Pons (tissue), 1 donor: ENCODE results near the gene USHBP1.
A peak's percentile ranks its signal among the peaks of the same experiment; 100 is the strongest.

Experiments used
- DNase-seq: peaks from one replicate; pipeline ENCODE4 v3.0.0-alpha.2; 2016; ENCODE audit warnings: low spot score

The USHBP1 gene, protein sequence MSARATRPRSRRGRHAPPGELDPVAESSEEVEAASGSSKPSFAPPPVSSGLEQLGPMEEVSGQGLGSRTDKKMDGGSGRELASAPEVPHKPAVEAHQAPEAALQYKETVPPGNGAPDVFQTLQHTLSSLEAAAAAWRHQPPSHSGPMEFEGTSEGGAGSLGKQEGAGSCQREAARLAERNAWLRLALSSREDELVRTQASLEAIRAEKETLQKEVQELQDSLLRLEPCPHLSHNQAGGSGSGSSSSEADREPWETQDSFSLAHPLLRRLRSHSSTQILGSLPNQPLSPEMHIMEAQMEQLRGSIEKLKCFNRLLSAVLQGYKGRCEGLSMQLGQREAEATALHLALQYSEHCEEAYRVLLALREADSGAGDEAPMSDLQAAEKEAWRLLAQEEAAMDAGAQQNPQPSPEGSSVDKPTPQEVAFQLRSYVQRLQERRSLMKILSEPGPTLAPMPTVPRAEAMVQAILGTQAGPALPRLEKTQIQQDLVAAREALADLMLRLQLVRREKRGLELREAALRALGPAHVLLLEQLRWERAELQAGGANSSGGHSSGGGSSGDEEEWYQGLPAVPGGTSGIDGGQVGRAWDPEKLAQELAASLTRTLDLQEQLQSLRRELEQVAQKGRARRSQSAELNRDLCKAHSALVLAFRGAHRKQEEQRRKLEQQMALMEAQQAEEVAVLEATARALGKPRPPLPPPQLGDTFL

DNA sequence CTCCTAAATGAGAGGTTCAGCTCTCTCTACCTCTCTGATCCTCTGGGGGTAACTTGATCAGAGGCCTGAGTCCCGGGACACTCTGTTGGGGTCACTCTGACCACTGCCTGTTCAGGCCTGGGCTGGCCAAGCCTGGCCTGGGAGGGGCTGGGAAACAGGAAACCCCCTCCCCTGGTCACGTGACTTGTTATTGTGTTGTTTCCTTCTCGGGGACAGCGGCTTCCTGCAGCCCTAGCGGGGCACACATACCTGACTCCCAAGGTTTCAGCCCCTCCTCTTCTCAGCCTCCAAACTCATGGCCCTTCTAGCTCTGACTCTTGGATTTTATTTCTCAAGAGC is at the start of gene USHBP1:
Gene USHBP1, minus strand, starts transcription at position 105 of the 339 bp plus-strand sequence. CDS start 446 bp downstream, outside the sequence.
- no peak for DNase-seq

DNA sequence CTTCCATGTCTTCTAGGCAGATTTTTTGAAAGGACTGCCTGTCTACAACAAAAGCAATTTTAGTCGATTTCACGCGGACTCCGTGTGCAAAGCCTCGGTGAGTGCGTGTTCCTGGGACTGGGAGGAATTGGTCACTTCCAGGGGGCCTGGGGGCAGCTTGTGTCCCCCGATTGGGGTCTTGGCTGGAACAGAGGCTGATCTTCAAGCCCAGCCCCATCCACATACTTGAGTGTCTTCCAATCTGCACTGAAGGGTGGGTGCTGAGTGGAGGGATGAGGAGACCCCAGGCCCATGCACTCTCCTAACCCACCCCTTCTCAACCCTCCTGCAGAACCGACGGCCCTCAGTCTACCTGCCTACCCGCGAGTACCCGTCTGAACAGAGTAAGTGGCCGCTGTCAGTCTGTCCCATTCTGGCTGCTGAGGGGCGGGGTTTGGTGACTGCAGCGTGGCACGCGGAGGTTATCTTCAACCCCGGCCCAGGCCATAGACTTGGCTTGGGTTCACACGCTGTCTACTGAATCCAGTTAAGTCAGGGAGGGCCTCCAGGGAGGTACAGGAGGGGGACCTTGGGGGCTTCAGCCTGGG is 49.6 kb upstream of the USHBP1 start:
- DNase-seq, result no peak

DNA sequence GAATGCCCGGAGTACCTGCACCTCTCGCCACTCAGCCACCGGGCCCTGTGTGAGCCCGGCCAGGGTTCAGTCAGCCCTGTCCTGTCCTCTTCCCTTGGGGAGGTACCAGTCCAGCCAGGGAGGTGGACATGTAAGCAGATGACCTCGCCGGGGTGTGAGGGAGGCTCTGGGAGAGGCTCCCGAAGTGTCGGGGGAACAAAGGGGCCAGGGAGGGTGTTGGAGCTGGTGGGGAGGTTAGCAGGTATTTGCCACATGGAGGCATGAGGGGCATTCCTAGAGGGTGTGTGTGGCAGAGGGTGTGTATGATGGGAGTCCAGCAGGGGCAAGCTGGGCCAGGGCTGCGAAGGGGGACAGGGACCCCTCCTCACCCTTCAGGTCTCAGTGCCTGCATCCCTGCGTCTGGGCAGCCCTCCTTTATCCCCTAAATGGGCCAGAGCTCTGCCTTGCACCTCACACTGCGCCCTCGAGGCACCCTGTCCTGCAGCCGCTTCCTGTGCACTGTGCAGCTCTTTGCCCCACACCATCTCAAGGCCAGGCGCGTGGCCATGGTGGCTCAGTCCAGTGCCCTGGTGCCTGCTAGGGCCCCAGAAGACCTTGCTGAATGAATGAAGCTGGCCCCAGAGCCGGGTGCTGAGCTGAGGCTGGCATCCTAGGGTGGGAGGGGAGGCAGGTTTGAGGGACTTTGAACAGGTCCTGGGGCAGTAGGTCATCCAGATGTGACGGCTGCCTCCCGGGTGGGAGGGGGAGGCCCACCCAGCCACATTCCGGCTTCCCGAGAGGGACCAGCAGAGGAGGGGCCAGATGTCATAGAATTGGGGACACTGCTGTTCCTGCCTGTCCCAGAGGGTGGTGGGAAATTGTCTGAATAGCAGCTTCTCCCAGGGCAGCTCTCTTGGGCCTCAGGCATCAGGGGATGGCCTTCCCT is 47.9 kb upstream of the USHBP1 start:
- DNase-seq, result no peak

DNA sequence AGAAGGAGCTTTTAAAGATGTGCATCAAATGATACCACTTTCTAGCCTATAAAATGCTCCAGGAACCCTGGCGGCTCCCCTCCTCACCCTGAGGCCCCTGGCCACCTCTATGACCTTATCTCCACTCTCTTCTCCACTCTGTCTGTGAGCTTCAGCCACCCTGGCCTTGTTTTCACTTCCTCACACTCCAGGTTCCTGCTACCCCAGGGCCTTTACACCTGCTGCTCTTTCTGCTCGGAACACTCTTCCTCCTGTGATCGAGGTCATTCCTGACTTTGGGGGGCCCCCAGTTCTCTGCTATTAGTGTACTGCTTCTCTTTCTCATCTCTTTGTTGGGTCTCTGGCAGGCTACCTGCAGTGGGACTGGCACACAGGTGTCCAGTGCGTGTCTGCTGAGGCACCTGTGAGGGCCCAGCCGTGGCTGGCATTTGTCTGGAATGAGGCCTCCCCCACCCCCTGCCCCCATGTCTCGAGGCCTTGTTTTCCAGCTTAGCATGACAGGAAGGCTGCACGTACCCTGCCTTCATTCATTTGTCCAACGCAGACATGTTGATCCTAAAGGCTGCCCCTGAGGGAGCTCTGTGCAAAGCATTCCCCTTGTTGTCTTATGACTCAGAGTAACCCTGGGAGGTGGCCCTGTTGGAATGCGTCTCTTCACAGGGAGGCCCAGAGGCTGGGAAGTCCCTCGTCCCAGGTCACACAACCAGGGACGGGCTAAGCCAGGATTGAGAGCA is 47.1 kb upstream of the USHBP1 start:
- DNase-seq, result no peak

DNA sequence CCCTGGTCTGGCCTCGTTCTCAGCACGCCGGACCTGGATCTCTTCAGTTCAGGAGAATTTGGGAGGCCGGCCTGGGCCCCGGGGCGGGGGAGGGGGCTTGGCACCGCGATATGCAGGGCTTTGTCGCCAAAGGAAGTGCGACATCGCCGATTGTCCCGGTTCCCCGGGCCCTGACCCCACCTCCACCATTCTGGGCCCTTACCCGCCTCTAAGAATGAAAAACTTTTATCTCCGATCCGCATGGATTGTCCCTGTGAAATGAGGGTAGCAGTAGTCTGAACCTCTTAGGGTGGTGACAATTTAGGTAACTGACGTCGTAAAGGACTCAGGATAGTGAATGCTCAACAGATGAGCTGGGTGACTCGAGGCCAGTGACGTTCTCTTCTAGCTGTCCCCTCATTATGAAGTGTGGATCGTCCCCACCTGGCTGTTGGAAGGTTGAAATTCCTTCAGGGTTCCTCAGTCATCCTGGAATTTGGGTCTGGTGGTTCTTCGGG is 45.5 kb upstream of the USHBP1 start:
- no peak for DNase-seq

DNA sequence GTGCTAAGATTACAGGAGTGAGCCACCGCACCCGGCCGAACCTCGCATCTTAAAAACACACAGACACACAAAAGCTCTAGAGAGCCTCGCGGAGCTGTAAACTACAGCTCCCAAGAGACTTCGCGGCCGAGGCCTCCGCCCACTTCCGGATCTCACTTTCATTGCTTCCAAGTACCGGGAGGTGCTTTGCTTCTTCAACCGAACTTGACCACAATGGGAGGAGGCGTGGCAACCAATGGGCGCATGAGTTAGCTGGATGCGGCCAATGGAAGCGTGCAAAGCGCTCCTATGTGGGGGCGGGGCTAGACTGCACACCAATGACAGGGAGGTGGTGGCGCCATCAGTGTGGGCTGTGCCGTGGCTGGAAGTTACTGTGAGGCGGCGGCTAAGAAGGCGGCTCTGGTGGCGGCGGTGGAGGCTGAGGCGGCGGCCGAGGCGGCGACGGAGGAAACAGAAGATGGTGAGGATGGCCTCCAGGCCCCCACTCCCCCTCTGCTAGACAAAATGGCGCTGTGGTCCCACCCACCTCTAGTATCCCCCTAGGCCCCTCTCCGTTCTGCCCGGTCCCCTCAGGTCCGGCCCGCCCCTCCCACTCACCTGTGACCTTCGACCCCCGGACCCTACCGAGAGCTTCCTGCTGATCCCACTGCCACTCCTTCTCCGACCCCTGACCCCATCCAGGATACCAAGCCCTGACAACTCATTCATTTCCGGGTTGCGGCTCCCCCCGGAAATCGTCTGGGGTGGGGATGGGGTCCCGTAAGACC is 44.8 kb upstream of the USHBP1 start, which contains the start of gene DDA1:
Gene DDA1, plus strand, starts transcription at position 366 of the 767 bp plus-strand sequence. Its CDS starts 92 bp downstream, at position 458.
- DNase-seq, result peak; percentile 100

DNA sequence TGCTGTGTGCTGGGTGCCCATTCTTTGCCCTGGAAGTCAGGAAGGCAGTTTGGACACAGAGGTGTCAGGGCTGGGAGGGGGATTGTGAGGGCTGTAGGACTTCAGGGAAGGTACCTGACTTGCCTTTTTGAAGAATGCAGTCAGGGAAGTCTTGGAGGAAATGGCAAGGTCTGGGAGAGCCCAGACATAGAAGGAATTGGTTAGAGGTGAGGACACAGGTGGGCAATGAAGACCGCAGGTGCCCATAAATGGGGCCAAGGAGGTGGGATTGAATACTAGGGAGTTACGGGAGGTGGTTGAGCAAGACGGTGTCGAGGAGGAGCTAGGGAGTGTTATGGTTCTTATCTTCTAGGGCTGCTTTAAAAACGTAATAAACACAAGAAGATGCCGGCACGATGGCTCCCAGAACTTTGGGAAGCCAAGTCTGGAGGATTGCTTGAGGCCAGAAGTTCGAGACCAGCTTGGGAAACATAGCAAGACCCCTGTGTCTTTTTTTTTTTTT is 43.4 kb upstream of the USHBP1 start:
- DNase-seq, result no peak

DNA sequence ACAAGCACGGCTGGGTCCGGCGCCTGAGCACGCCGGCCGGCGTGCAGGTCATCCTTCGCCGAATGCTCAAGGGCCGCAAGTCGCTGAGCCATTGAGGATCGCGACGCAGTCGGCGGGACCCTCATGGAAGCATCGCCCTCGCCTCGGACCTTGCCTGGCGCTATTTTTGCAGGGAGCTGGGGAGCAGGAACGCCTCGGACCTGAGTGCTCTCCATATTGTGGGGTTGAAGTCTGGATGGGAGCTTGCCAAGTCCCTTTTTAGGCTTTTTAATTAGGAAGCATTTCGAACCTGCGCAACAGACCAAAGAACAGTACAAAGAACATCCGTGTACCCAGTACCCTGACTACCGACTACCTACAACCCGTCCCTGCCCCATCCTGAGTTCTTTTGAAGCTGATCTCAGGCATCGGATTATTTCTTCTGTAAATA is 41.8 kb upstream of the USHBP1 start:
- peak; percentile 24 for DNase-seq

DNA sequence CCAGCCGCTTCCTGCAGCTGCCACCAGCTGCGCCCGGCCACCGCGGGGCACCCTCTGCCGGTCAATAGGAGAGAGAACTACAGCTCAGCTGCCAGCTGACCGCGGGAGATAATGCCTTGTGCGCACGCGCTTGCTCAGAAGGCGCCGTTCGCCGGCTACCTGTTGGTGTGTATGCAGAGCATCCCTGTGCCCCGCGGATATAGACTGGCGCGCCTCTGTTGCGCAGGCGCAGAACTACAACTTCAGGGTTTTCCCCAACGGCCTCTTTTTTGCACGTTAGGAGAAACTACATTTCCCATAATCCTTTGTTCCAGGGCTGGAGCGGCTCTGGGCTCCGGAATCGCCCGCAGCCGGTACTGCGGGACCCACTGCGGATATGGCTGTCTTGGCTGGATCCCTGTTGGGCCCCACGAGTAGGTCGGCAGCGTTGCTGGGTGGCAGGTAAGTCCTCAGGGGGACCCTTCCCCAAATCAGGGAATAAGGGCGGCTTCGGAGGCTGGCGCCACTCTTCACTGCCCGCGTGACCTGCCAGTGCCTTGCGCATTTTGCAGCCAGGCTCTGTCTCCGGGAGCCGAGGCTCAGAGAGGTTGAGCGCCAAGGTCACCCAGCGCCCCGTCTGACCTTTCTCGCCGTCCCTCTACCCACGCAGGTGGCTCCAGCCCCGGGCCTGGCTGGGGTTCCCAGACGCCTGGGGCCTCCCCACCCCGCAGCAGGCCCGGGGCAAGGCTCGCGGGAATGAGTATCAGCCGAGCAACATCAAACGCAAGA is 41.2 kb upstream of the USHBP1 start, which contains the start of gene MRPL34:
Gene MRPL34, plus strand, starts transcription at position 356 of the 768 bp plus-strand sequence. Its CDS starts 21 bp downstream, at position 377.
- peak; percentile 98 for DNase-seq

DNA sequence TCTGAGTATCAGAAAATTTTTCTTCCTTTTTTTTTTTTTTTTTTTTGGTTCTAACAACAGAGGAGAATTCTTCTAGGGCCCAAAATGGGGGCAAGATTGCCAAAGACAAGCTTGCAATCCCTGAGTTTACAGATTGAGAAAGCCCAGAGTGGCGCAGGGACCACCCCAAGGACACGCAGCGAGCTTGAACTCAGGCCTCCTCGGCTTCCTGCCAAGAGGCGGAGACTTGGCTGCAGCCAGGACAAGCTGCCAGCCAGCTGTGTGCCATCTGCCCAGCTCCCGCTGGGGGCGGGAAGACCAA is 40.6 kb upstream of the USHBP1 start:
- DNase-seq, result no peak

DNA sequence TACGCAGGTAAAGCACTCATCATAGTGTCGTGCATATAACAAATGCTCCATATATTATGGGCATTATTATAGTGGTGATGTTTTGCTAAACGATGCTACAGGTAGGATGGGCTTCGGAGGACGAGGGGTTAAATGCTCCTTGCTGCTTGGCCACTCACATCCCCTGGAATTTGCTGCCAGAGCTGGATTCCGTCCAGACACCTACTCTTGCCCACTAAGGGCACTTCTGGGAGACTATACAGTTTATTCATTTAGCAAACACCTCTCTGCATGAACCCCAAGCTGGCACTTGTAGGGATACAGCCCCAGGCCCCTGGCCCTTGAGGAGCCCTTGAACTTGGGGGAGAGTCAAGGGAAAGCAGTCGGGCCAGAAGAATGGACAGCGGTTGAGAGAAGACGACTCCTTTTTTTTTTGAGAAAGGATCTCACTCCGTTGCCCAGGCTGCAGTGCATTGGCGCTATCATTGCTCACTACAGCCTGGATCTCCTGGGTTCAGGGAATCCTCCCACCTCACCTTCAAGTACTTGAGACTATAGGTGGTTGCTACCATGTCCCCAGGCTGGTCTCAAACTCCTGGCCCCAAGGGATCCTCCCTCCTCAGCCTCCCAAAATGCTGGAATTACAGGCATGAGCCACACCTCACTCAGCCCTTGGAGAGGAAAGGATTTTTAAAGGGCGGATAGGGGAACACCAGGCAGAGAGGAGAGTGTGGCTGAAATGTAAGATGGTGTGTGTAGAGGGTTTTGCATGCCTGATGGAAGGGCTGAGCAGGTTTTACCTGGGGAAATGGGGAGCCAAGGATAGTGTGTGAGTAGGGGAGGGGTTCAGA is 40.1 kb upstream of the USHBP1 start:
- DNase-seq, result peak; percentile 31

DNA sequence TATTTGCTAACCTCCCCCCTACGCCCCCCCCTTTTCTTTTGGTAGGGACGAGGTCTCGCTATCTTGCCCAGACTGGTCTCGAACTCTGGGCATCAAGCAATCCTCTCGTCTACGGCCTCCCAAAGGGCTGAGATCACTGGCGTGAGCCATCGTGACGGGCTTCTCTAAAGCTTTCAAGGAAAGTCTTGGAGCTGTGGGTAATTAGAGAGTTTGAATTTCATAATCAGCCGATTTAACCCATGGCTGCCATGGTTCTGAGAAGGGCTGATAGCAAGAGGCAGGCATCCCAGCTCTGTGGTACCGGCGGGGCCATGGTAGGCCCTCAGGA is 39.4 kb upstream of the USHBP1 start:
- no peak for DNase-seq

DNA sequence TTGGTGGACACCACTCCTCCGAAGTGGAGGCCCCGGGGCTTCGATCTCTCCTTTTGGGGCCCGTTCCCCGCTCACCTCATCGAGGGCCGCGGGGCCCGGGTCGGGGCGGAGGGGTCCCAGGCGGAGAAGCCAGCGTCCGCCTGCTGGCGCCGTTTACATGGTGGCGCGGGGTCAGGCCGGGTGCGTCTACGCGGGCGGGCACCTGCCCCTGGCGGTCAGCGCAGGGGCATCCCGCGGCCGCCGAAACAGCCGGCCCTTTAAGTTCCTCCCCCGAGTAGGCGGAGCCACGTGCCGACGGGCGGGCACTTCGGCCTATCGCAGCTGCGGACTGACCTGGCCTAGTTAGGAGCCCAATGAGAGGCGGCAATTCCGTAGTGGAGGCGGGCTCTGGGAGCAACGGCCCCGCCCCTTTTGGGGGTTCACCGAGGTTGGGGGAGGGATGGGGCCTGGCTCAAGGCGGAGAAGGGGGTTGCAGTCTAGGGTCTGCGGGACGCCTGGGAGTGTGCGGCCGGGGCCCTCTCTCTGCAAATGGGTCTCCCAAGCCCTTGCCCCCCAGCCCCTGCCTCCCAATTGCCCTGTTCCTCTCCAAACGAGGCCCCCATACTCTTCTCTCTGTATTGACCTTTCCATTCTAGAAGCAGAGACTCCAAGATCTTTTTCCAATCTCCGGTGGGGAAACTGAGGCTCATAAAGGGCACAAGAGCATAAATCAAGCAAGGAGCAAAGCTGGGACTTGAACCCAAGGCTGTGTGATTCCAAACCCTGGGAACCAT is 38.8 kb upstream of the USHBP1 start, which contains the start of gene ABHD8:
Gene ABHD8, minus strand, starts transcription at position 259 of the 773 bp plus-strand sequence. CDS start 1,809 bp downstream, outside the sequence.
- DNase-seq, result peak; percentile 89

DNA sequence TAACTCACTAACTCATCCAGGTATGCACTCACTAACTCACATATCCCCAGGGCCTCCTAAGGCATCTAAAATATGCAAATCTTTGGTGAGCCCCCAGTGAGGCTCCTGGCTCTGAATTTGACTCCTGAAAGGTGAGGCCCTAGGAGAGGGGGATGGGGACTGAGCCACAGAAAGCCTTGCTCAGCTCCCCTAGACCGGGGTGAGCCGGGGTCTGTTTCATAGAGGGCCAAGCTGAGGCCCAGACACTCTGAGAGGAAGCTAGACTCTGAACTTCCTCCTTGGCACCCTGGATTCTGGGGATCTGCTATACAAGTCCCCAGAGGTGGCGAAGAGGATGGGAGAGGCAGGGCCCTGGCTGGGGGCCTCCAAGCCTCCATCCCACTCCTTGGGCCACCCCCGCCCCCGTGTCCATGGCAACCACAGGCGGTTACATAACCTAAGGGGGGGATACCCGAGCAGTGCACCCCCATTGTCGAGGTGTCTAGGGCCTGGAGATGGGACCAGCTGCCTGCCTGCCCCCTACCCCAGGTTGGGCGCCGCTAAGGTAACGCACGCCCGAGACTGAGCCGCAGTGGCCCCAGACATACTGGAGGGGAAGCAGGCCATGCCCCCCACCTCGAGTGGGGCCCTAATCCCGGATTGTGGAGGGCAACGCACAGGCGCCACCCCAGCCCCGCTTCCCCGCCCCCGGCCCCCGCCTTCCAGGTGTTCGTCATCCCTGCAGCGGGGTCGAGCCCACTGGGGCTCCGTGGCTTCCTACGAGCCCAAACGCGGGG is 38.0 kb upstream of the USHBP1 start:
- DNase-seq, result no peak

DNA sequence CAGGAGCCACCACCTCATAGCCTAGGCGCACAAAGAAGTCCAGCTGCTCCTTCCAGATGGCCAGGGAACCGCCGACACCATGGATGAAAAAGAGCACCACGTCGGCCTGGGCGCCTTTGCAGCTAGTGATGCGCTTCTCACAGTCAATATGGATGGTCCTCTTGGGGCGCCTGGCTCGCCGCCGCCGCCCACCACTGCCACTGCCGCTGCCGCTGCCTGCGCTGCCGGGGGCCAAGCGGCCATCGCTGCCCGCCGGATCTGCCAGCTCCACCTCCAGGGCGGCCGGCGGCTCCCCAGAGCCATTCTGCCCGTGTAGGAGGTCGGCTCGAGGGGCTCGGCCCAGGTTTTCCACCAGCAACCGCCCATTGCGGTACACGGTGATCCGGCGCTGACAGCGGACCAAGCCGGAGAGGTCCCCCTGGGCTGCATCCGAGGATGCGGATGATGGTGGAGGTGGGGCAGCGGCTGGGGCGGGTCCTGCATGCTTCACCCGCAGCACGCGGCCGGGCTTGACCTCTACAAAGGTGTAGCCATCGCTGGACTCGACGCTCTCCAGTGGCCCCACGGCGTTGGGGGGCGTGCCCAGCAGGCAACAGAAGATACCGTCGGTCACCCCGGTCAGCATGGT is 36.6 kb upstream of the USHBP1 start:
- DNase-seq, result no peak

DNA sequence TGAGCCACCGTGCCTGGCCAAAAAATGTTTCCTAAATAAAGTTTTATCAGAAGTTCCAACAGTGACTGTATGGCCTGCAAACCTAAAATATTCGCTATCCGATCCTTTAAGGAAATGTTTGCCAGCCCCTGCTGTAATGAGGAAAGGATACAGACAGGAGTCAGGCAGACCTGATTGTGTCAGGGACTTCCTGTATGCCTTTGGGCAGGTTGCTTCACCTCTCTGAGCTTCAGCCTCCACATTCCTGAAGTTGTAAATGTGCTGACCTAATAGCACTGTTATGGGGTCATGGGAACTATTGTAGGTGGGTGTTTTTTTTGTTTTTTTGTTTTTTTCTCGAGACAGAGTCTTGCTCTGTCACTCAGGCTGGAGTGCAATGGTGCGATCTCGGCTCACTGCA is 32.4 kb upstream of the USHBP1 start:
- no peak for DNase-seq
